Stimulated activated CD4-positive, alpha-beta T cell treated with anti-CD3 and anti-CD28 coated beads, Interleukin-12 subunit alpha, Interleukin-12 subunit beta, amount 100 ng/mL, for 48 hours (primary cell): ENCODE measurements around the gene KIF27.
"Not testable (repeated sequence)": the region's sequence is repeated elsewhere in the genome, so short reads cannot be mapped to it uniquely, and the experiment has no call there.

ENCODE experiments used
- DNase-seq, 3 donors: peaks; one replicate each; pipeline ENCODE4 v3.0.0-alpha.2; 2020; ENCODE audit warnings: low read depth in 2 of 3, low spot score in 1 of 3

KIF27 gene

DNA sequence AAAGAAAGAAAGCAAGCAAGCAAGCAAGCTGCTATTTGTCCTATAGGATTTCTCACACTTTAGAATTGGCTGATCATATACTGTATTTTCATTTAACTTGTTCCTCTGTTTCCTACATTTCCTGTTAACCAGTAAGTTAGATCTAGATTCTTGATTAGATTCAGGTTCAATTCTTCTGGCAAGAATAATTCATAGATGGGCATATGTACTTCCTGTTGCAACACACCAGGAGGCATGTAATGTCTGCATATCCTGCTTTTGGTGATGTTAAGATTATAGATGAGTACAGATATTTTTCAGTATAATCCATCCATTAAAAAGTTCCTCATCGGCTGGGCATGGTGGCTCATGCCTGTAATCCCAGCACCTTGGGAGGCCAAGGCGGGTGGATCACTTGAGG, 10.8 kb upstream of the KIF27 start:
- no peak for DNase-seq

DNA sequence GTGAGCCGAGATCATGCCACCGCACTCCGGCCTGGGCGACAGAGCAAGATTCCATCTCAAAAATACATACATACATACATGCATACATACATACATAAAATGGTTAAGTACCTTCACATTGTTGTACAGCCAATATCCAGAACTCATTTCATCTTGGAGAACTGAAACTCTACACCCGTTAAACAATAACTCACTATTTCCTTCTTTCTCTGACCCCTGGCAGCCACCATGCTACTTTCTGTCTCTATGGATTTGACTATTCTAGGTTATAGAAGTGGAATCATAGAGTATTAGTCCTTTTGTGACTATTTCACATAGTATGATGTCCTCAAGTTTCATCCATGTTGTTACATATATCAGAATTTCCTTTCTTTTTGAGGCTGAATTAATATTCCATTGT, 9.6 kb upstream of the KIF27 start:
- no peak for DNase-seq

DNA sequence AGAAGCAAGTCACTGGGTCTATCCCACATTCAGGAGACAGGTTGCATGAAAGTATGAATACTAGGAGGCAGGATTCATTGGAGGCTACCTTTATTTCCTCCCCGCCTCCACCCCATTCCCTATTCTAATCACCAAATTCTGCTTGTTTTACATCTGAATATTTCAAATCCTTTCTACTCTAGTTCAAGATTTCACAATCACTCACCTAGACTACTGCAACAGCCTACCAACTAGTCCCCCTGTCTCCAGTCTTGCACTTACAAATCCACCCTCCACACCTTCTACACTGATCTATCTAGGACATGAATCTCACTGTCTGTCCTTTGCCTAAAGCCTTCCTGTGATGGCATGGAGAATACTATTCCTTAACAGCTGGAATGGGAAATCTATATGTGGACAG, 6.4 kb upstream of the KIF27 start:
- no peak for DNase-seq

DNA sequence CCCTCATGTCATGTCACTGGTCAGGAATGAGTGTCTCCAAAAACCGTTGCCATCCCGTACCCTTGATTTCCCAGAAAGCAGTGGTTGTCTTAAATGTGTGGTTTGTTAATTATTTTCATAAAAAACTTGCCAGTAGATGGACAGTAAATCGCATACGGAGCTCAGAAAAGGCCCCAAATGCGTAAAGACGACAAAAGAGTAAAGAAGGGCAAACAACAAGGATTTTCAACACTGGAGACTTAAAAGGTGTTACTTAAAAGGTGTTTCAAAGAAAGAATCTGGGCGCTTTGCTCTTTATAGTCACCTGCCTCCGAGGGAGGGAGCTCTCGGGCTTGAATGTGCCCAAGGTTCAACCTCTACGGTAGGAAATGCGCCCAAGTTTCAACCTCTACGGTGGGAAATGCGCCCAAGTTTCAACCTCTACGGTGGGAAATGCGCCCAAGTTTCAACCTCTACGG, 734 bp downstream of the KIF27 start:
- DNase-seq = no peak

DNA sequence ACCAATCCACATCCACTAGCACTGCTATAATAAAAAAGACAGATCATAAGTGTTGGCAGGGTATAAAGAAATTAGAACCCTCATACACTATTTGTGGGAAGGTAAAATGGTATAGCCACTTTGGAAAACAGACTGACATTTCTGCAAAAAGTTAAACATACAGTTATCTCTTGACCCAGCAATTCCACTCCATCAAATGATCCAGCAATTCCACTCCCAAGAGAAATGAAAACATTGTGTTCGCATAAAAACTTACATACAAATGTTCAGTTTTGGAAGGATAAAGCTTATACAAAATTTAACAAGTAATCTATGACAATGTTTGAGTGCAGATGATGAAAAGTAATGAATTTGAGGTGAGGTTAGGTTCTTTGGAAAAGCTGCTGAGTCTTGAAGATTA, 2.1 kb downstream of the KIF27 start:
- DNase-seq = no peak

DNA sequence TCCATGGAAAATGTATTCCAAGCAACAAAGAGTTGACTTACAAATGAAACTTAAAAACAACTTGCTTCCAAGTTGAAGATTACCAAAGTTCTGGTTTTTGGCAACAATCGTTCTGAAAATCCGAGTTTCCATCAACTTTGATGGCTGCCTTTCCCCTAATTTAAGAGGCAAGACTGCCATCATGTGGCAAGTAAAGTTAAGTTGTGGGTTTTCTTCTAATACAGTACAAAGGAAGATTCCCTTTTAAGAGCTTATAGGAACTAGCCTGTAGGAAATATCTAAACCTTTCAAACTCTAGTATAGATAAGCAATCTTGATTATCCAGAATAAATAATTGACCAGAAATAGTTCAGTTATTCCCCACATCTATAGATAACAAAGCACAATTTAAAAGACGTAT, 9.0 kb downstream of the KIF27 start:
- not testable (repeated sequence) for DNase-seq

DNA sequence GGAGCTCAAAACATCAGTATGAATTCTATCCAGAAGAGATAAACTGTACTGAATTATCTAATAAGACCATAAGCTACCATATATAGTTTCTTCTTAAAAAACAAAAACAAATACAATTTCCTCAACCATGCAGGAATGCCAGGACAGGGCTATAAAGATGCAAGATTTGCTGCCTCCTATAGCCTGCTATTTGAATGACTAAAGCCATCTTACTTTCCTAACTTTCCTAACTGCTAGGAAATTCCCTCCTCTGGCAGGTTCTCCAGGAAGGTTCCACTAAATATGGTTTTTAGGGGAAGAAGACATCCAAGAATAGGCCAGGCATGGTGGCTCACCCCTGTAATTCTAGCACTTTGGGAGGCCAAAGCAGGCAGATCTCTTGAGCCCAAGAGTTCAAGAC, 15.1 kb downstream of the KIF27 start:
- no peak for DNase-seq

DNA sequence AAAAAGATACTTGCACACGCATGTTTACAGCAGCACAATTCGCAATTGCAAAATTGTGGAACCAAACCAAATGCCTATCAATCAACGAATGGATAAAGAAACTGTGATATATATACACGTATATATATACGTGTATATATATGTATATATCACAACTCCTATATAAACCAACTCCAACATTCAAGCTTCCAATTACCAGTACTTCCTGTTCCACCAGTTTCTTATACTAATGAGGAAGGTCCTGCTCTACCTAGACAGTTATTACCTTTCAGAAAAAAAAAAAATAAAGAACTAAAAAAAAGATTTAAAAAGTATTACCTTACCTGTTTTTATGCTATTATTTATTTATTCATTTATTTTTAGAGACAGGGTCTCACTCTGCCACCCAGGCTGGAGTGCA, 20.6 kb downstream of the KIF27 start:
- not testable (repeated sequence) for DNase-seq

DNA sequence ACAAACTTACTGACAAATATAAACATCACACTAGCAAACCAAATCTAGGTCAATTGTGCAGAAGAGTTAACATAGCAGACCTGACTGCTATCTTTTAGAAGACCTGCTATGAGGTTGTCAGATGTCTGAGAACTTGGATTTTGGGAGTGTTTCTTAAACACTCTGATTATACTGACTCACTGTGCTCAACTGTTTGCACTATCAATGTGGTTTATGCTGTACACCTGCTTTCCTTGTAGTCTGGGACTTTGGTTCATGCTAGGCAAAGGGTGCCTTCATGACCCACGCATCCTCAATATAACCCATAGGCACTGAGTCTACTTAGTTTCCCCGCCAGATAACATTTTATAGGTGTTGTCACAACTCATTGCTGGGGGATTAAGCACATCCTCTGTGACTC, 26.9 kb downstream of the KIF27 start:
- DNase-seq = not testable (repeated sequence)

DNA sequence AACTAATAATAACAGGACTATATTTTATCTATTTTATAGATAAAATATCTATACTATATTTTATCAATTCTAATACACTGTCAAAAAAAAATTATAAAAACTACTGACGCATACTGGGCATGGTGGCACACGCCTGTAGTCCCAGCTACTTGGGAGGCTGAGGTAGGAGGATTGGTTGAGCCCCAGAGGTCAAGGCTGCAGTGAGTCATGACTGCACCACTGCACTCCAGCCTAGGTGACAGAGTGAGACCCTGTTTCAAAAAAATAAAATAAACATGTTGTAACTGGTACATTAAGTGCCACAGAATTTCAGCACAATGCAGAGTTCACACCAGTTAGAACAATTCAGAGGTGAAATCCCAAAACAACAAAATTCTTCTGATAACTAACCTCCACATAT, 34.7 kb downstream of the KIF27 start:
- not testable (repeated sequence) for DNase-seq

DNA sequence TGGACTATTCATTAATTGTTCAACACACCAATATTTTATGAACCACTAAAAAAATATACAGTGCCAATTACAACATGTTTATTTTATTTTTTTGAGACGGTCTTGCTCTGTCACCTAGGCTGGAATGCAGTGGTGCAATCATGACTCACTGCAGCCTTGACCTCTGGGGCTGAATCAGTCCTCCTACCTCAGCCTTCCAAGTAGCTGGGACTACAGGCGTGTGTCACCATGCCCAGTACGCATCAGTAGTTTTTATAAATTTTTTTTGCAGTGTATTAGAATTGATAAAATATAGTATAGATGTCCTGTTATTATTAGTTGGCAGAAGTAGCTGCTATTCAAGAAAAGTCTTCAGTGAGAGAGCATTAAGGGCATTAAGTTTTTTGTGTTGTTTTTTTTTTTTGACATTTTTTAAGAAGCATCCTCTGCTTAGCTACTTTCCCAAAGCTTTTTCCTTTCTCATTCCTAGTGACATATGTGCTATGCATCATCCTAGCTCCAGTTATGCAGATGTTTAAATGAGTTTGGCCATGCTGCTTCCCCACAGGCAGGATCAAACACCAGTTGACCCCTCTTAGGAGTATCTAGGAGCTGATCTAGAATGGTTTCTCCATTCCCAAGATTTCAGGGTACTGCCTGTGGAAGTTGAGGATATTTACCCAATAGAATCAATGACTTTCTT, 35.5 kb downstream of the KIF27 start:
- not testable (repeated sequence) for DNase-seq

DNA sequence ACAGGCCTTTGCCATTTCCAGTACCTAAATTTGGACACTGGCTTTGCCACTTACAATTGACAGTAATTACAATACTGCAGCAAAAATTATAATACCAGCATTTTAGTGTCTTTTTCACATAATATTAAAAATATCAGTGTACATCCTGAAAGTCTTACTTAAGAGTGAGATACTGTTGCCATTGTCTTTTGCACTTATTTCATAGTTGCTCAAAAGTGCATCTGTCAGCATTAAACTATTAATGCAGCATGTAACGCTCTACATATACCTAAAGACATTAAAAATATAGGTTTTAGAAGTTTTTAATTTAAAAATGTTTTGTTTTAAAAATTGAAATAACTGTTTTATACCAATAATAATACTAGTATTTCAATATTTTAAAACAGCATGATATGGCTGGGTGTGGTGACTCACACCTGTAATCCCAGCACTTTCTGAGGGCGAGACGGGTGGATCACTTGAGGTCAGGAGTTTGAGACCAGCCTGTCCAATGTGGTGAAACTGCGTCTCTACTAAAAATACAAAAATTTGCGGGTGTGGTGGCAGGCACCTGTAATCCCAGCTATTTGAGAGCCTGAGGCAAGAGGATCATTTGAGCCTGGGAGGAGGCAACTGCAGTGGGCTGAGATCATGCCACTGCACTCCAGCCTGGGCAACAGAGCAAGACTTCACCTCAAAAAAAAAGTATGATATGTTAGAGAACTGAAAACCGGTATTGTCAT, 39.4 kb downstream of the KIF27 start:
- DNase-seq = not testable (repeated sequence)

DNA sequence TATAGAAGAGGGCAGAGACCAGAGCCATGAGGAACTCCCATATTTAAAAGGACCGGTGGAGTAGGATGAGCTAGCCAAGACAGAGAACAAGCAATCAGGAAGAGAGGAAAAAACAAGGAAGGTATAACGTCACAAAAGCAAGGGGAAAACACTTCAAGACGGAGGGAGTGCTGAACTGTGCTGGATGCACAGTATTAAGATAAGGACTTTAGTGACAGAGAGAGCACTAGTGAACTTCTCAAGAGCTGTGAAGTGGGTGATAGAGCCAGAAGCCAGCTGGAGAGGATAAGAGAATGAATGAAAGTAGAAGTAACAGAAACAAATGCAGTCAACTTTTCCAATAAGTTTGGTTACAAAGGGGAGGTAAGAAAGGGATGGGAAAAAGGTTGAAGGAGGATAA, 45.7 kb downstream of the KIF27 start:
- DNase-seq = not testable (repeated sequence)

DNA sequence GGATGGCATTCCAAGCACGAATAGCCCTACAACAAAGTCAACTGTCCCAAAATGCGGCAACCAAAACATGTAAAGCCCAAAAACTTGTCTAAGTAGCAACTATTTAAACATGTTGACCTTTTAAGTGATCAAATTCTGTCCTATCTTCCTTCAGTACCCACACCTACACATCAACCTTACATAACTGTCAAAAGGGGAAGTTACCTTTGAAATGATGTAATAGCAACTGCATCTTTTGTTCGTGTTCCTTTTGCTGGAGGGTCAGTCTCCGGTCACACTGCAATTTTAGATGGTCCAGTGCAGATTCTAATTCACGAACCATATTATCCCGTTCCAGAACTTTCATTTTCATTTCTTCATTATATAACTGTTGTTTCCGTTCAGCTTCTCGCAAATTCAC, 71.3 kb downstream of the KIF27 start:
- DNase-seq = not testable (repeated sequence)

DNA sequence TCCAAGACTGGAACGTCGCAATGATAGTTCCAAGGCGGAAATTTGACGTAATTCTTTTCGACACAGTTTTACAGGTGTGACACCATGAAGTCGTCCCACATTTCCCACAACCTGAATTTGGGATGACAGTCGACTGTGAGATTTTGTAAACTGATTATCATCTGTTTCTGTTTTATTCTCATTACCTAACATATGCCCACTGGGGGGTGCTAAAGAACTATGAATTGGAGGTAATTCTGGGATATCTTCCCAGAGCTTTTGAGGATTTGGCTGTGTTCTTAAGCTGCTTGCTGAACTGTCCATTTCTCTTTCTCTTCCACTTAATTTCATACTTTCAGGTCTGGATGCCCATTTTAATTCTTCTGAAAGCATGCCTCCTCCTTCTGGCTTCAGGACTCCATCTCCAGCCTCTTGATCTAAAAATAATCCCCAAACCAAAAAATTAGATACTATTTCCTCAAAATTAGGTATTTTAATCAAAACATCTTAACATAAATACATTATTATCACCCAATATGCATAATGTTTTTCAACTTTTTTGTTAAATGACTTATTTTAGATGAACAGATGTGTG, 84.1 kb downstream of the KIF27 start:
- DNase-seq = not testable (repeated sequence)

DNA sequence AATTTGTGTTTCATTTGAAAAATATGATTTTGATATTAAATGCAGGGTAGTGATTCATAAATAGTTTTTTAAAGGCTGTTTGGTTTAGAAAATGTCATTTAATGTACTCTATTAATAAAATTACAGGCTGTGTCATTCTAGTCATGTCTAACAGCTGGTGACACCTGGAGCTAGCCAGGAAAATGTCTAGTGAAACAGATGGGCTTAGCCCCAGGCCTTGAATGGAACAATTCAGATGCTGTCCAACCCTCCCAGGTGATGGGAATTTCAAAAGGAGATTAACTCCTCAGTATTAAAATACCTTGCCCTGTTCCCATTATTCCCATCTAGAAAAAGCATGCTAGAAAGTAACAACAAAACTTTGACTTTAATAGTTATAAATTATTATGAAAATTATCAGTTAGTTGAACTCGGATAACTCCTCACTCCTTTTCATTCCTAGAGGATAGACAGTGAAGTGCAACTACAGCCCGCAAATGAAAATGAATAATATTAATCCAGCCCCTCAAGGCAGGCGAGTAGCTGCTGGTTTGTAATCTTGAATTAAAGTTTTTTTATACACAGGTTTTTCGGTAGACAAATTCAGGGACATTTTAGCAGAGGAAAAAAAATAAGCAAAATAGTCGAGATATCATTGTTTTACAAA, 90.7 kb downstream of the KIF27 start:
- DNase-seq = not testable (repeated sequence)

DNA sequence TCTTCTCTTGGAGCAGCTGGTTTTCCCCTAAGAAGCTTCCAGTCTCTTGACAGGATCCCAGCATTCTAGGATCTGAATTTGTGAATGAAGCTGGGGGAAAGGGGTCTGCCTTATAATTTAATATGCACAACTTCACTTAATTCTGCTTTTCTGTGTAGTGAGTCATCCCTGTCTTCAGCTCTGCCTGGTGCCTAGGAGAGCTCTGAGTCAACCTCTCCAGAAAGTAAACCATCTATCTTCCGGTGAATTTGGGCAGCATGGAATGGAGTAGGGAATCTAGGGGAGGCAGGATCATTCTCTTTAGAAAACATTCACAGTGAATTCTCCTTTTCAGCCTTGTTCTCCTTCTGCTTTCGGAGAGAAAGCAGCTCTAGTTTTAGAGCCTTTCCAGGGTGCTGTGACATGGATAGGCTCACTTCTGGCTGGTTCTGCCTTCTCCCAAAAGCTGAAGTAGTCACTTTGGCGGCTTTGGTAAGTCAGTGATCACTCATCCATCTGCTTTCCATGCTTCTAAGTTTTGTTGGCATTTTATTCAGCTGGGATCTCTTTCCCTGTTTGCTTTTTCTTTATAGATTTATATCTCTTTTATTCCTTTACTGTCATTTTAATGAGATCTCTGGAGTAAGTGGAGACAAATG, 96.1 kb downstream of the KIF27 start:
- not testable (repeated sequence) for DNase-seq

DNA sequence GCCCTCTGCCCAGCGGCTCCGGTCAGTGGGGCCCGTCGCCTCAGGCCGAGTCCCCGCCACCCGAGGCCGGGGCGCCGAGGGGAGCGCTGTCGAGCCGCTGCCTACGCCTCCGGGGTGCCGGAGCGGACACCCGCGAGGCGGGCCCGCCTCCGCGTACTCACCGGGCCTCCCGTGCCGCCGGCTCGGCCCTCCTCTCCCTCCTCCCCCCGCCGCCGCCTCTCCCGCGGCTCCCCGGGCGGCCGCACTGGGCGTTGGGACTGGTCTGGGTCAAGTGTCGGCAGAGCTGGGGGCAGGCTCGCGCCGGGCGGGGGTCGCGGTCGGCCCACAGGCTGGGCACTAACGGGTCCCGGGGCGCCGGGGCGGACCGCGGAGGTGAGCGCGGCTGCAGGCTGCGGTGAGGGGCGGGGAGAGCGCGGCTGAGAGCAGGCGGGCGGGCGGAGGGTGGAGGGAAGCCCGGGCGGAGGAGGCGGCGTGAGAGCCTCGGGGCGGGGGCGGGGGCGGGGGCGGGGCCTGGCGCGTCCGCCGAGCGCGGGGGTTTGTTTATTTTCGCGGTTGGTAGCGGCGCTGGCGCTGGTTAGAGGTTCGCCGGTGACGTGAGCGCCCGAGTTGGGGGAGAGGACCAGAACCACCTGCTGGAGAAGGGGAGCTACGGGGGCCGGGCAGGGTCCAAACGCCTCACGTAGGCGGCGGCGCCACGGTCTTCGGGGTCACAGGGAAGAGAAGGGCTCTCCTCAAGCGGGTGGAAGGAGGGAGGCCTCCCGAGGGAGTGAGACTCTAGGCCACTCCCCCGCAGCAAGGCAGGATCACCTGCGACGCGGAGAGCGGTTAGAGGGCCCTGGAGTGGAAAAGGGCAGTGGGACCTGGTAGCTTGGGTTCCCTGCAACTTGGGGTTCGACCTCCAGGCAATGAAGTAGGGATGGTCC, 103.6 kb downstream of the KIF27 start, which contains the start of gene GKAP1:
GKAP1 (minus strand) TSS at position 414 of the 923 bp plus-strand sequence. CDS start 11,252 bp downstream, outside the sequence.
- peak; percentile 38 to 62 (median 40) for DNase-seq

DNA sequence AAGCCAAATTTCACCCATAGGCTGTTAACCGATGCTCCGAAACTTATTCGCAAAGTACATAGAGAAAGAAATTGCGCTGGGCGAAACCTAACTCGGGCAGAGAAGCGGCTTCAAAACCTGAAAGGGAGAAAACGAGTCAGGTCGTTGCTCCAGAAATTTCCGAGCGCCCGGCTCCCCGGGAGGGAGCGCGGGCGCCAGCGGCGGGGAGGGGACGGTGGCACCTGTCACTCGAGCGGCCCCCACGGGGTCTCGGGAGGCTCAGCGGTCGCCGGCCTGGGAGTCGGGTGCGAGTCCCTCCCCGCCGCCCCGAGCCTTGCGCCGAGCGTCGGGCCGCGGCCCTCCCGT, 104.2 kb downstream of the KIF27 start:
- DNase-seq = peak in 2 of 3 donors; percentile 8 to 15

DNA sequence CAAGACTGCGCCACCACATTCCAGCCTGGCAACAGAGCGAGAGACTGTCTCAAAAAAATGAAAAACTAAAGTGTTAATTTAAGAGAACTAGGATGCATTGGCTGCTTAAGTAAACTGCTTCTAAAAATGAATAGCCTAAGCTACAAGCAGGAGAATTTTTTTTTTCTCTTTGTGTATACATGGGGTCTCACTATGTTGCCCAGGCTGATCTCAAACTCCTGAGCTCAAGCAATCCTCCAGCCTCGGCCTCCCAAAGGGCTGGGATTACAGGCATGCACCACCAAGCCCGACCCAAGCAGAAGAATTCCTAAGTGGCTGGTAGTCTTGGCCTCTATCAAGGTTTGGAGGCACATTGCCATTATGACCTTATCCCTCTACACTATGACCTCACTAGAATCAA, 106.1 kb downstream of the KIF27 start:
- DNase-seq = not testable (repeated sequence)
